Cardiac fibroblast (primary cell): ENCODE results near the gene CLDN17.

Experiments
- DNase-seq, 2 donors: peaks; one replicate each; pipeline versions ENCODE4 v3.0.0 to v3.0.0-alpha.2; 2010; ENCODE audit warnings: low read depth in 2 of 2
- H3K4me3 ChIP-seq, 2 donors: replicated peaks in 1 of 2; 1 replicate in 1 of 2; 2 replicates in 1 of 2; pipeline ENCODE4 v1.5.1; 2011; ENCODE audit warnings: low read depth in 2 of 2, low read length in 2 of 2, mild to moderate bottlenecking in 2 of 2, moderate library complexity in 1 of 2
- TF ChIP-seq, protein P1 (sequence below): IDR thresholded peaks from one replicate; pipeline ENCODE4 v1.5.1; 2011; ENCODE audit warnings: low read depth, mild to moderate bottlenecking, low read length, inconsistent platforms

CLDN17 gene

DNA sequence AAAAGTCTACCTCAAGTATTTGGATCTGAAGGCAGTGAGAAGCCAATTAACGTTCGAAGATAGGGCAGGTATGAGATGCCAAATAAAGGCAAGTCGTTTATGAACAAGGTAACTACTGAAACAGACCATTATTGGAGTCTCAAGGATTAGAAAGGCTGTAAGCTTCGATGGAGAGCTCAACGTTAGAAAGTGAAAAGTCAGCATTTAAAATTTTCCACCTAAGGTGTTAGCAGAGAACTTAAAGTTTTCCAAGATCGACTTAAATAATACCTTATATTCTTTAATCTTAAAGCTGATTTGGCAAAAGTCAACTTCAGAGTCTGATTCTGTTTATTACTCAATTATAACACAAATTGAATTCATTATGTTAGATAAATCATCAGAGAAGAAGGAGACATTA lies 28.1 kb downstream of the CLDN17 start:
- no peak overlapping the region for H3K4me3 ChIP-seq
- TF ChIP-seq, protein P1, sequence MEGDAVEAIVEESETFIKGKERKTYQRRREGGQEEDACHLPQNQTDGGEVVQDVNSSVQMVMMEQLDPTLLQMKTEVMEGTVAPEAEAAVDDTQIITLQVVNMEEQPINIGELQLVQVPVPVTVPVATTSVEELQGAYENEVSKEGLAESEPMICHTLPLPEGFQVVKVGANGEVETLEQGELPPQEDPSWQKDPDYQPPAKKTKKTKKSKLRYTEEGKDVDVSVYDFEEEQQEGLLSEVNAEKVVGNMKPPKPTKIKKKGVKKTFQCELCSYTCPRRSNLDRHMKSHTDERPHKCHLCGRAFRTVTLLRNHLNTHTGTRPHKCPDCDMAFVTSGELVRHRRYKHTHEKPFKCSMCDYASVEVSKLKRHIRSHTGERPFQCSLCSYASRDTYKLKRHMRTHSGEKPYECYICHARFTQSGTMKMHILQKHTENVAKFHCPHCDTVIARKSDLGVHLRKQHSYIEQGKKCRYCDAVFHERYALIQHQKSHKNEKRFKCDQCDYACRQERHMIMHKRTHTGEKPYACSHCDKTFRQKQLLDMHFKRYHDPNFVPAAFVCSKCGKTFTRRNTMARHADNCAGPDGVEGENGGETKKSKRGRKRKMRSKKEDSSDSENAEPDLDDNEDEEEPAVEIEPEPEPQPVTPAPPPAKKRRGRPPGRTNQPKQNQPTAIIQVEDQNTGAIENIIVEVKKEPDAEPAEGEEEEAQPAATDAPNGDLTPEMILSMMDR, result no peak

DNA sequence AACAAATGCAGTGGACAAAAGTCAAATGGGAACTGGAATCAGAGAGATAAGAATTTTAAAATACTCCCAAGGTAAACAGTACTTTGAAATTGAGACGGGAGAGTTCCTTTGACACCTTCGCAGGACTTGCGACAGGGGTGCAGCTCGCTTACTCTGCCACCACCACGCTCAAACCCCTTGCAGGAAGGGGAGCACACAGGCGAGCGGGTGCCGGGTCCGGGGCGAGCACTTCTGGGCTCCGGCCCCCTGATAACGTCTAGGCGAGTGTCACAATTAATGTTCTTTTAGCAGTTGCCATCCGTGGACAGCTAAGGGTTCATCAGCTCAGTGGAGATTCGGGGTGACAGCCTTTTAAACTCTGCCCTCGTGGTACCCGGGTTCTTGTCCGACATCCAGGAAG lies 37.4 kb downstream of the CLDN17 start:
- no peak for DNase-seq
- TF ChIP-seq, protein P1, result no peak
- no peak overlapping the region for H3K4me3 ChIP-seq

More for the DNA sequence above, 28.1 kb downstream of the CLDN17 start:
- no peak for DNase-seq

DNA sequence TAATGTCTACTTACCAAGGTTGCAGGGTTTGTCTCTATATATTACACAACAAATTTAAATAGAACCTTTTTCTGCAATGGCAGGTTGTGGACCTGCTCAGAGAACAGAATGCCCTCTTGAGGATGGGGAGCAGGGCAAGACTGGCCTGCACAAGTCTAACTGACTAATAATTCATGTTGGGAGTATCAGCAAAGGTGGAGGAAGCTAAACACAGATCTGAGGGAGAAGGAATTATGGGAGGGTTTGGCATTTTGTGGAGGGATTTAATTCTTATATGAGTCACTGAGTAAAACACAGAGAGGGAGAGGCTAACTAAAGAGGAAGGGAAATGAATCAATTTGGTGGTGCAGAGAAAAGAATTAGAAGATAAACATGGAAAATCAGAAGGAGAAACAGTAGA lies 40.0 kb downstream of the CLDN17 start:
- TF ChIP-seq, protein P1, result no peak
- no peak for DNase-seq
- H3K4me3 ChIP-seq, result no peak overlapping the region

DNA sequence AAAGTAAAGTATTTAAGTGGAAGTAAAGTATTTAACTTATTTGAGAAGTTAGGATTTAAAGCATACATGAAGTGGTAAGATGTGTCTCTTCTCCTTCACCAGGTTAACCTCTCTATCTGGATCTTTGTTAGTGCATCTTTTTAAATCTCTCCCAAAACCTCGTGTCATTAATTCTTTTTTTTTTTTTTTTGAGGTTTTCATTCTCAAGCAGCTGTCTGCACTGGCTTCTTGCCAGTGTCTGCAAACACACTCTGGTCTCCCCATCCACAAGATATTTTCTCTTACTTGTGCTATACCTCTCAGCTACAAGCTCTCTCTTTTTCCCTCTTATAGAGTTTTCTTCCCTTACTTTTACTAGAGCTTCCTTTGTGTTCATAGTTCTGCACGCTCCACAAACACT lies 49.0 kb downstream of the CLDN17 start:
- no peak overlapping the region for H3K4me3 ChIP-seq
- no peak for DNase-seq
- TF ChIP-seq, protein P1, result no peak

DNA sequence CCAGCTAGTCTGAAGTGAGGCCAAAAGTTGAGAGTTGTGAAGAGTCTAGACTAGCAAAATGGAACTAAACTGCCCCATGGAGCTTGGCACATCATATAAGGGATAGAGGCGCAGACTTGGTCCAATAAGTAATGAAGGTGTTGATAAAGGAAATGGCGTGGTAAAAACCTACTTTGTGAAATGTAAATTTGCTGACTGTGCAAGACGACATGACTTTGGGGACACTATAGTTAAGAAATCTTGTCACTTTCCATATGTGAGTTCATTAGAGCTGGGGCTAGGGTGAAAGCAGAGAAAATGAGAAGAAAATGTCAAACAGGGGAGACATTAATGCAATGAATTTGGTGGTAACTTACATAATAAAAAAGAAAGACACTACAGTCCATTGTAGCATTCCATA lies 50.1 kb downstream of the CLDN17 start:
- DNase-seq, result no peak
- TF ChIP-seq, protein P1, result no peak
- no peak overlapping the region for H3K4me3 ChIP-seq
